Measurements from ENCODE around the gene KCNJ10. TPM values are rescaled to one million over a fixed set of nuclear protein-coding genes. Genes with fewer than 3 reads are reported as not detected.

KCNJ10 gene
- total RNA-seq, 2 donors from 2014 or later: not detected

DNA sequence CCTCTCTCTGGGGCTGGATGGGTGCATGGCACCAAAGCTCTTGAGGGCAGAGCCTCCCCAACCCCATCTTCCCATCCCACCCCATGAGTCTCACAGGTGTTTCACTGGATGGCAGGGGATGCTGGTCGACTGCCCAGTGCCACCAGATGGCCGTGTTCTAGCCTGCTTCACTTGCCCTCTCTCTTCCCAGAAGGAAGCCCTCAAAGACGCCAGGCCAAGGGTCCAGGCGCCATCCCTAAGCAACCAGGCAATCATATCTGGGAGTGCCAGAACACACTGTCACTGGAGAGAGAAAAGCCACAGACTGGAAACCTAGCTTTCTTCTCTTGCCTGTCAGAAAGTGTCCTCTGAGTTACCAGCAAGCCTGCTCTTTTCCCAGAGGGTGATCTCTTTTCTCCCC, 64.9 kb downstream of the KCNJ10 start:
- WGBS: 57% methylated on average over 4 of the region's 4 CpGs

GRCh38 chr1:160004425-160004824, 65.5 kb downstream of the KCNJ10 start:
- no peaks in the 10 kb centered on the region for H3K4me1 ChIP-seq (replicated peaks)
- H3K4me3 ChIP-seq: no peak overlapping the region
- H3K27ac ChIP-seq: no peak overlapping the region
- no peaks in the 10 kb centered on the region for H3K9me3 ChIP-seq
- intact Hi-C loops (cut with DNase I): loop anchor here (10.0 kb wide), 1 partner anchor 220 kb away; the partner anchor contains the start of gene DUSP23
- no peak for TF ChIP-seq CTCF (IDR thresholded peaks at IDR 0.05)
- TF ChIP-seq POLR2AphosphoS5 (IDR thresholded peaks at IDR 0.05): no peak
- TF ChIP-seq POLR2A (IDR thresholded peaks at IDR 0.05): no peak
- DNase-seq (ENCODE audit: low spot score): no peak
- no peaks in the 10 kb centered on the region for H3K27me3 ChIP-seq (replicated peaks; ENCODE audit: insufficient read depth)
- no peaks in the 10 kb centered on the region for H3K36me3 ChIP-seq
- WGBS: 58% methylated on average over 2 of the region's 2 CpGs

More for the DNA sequence above, 64.9 kb downstream of the KCNJ10 start:
- Histone ChIP-seq H3K4me3 (no peak overlapping the region), H3K27me3 (replicated peaks; ENCODE audit: insufficient read depth) (no peaks in the 10 kb centered on the region), H3K9me3 (no peaks in the 10 kb centered on the region), H3K27ac (no peak overlapping the region), H3K4me1 (replicated peaks) (no peaks in the 10 kb centered on the region), H3K36me3 (no peaks in the 10 kb centered on the region)
- no peak for DNase-seq (ENCODE audit: low spot score)
- no peak for TF ChIP-seq CTCF (IDR thresholded peaks at IDR 0.05)
- no peak for TF ChIP-seq POLR2AphosphoS5 (IDR thresholded peaks at IDR 0.05)
- no peak for TF ChIP-seq POLR2A (IDR thresholded peaks at IDR 0.05)
- intact Hi-C loops (cut with DNase I): loop anchor here (10.0 kb wide), 1 partner anchor 220 kb away; the partner anchor contains the start of gene DUSP23

GRCh38 chr1:160004001-160004400, 66.0 kb downstream of the KCNJ10 start:
- Histone ChIP-seq H3K4me1 (replicated peaks) (no peaks in the 10 kb centered on the region), H3K27me3 (replicated peaks; ENCODE audit: insufficient read depth) (no peaks in the 10 kb centered on the region), H3K9me3 (no peaks in the 10 kb centered on the region), H3K27ac (no peak overlapping the region), H3K4me3 (no peak overlapping the region), H3K36me3 (no peaks in the 10 kb centered on the region)
- no peak for DNase-seq (ENCODE audit: low spot score)
- WGBS: 46% methylated on average over 1 of the region's 1 CpG
- intact Hi-C loops (cut with DNase I): loop anchor here (10.0 kb wide), 1 partner anchor 219 kb away; the partner anchor contains the start of gene DUSP23
- no peak for TF ChIP-seq POLR2A (IDR thresholded peaks at IDR 0.05)
- TF ChIP-seq POLR2AphosphoS5 (IDR thresholded peaks at IDR 0.05): no peak
- no peak for TF ChIP-seq CTCF (IDR thresholded peaks at IDR 0.05)

- H3K27me3 ChIP-seq (replicated peaks; ENCODE audit: insufficient read depth): no peaks in the 10 kb centered on the region
- WGBS: 80% methylated on average over 2 of the region's 2 CpGs
- H3K4me1 ChIP-seq (replicated peaks): no peaks in the 10 kb centered on the region
- intact Hi-C loops (cut with DNase I): loop anchor here (10.0 kb wide), 1 partner anchor 217 kb away; the partner anchor contains the start of gene DUSP23
- H3K27ac ChIP-seq: no peak overlapping the region
- H3K9me3 ChIP-seq: no peaks in the 10 kb centered on the region
- TF ChIP-seq POLR2AphosphoS5 (IDR thresholded peaks at IDR 0.05) (no peak), POLR2A (IDR thresholded peaks at IDR 0.05) (no peak), CTCF (IDR thresholded peaks at IDR 0.05) (no peak)
- no peak for DNase-seq (ENCODE audit: low spot score)
- H3K4me3 ChIP-seq: no peak overlapping the region
- H3K36me3 ChIP-seq: no peaks in the 10 kb centered on the region
These were observed 68.5 kb downstream of the KCNJ10 start for GRCh38 chr1:160001440-160001839.

- Histone ChIP-seq H3K4me1 (replicated peaks) (no peaks in the 10 kb centered on the region), H3K36me3 (no peaks in the 10 kb centered on the region), H3K9me3 (no peaks in the 10 kb centered on the region), H3K27me3 (replicated peaks; ENCODE audit: insufficient read depth) (no peaks in the 10 kb centered on the region), H3K27ac (no peak overlapping the region), H3K4me3 (no peak overlapping the region)
- TF ChIP-seq POLR2A (IDR thresholded peaks at IDR 0.05) (no peak), CTCF (IDR thresholded peaks at IDR 0.05) (no peak), POLR2AphosphoS5 (IDR thresholded peaks at IDR 0.05) (no peak)
- no peak for DNase-seq (ENCODE audit: low spot score)
- intact Hi-C loops (cut with DNase I): no loop called here
- 71% methylated on average over 4 of the region's 4 CpGs for WGBS
These were observed 70.8 kb downstream of the KCNJ10 start for GRCh38 chr1:159999204-159999603.
